Prostate gland (tissue), 2 donors: ENCODE data around the gene LRP4. TPM values are rescaled to one million over a fixed set of nuclear protein-coding genes. Genes with fewer than 3 reads are reported as not detected.

Experiments used
- DNase-seq: peaks from one replicate; pipeline ENCODE4 v3.0.0-alpha.2; 2019; ENCODE audit warnings: low spot score
- H3K27ac ChIP-seq, 2 donors: fragments of 200-600 bp; sonication (generic); 2 replicates each; pipeline ENCODE4 v1.5.1; 2017 to 2019
- H3K27me3 ChIP-seq: fragments of 200-600 bp; sonication (generic); replicated peaks from 2 replicates; pipeline ENCODE4 v1.5.1; 2019; ENCODE audit not compliant: insufficient read depth
- H3K36me3 ChIP-seq, 2 donors: fragments of 200-600 bp; sonication (generic); 1 replicate in 1 of 2; 2 replicates in 1 of 2; pipeline versions ENCODE4 v1.5.1 to v1.8.1; 2017 to 2019
- H3K4me1 ChIP-seq: fragments of 200-600 bp; sonication (generic); replicated peaks from 2 replicates; pipeline ENCODE4 v1.5.1; 2019
- H3K4me3 ChIP-seq, 2 donors: fragments of 200-600 bp; sonication (generic); 2 replicates each; pipeline ENCODE4 v1.5.1; 2017 to 2019
- H3K9me3 ChIP-seq: fragments of 200-600 bp; sonication (generic); 2 replicates; pipeline ENCODE4 v1.5.1; 2017
- POLR2A ChIP-seq: fragments of 450-650 bp; IDR thresholded peaks from one replicate; pipeline ENCODE4 v1.6.1; 2016; ENCODE audit warnings: antibody characterized with exemption, mild to moderate bottlenecking
- POLR2AphosphoS5 ChIP-seq: sonication (generic); formaldehyde crosslinking; IDR thresholded peaks from one replicate; pipeline ENCODE4 v1.6.1; 2017; ENCODE audit warnings: antibody characterized with exemption
- WGBS: methylation state at CpG from one replicate; pipeline ENCODE4 v1.1.5; 2018; 5-methylcytosine and 5-hydroxymethylcytosine counted together
- intact Hi-C: fragments of 100-400 bp; cut with DNase I; formaldehyde crosslinking; loops from one replicate; pipeline ENCODE4 v1.14.2; 2022
- total RNA-seq, 2 donors: library from RNA; depleted of rRNA; stranded (reverse); fragments of >200 nt; gene quantifications; one replicate each; pipeline ENCODE4 v1.1.0, GENCODE V29; 2016
- TF ChIP-seq, protein P1 (sequence below), 4 experiments: fragments of 200-600 bp in 2 of 4; fragments of 450-650 bp in 2 of 4; sonication (generic) in 2 of 4; IDR thresholded peaks; 1 replicate in 3 of 4; 2 replicates in 1 of 4; pipeline ENCODE4 v1.5.1; 2016 to 2019; ENCODE audit warnings: antibody characterized with exemption in 4 of 4, mild to moderate bottlenecking in 2 of 4, moderate library complexity in 2 of 4

LRP4 gene
- total RNA-seq, 2 donors from 2014 or later = 8.6 to 10.8 TPM

DNA sequence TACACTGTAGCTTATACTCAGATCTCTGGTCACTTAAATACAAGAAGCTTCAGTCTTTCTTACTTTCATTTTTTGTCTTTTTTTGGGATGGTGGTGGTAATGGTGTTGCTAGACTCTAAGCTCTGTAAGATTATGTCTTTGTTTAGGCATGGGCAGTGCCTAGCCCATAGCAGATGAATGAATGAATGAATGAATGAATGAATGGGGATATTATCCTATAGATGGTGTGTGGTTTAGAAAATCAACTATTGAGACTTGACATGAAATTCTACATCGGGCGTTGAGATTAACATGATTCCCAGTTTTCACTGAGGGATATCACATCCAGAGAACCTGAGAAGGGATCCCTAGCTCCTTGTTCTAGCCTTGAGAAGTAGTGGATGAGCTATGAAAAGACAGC lies 62.5 kb downstream of the LRP4 start:
- WGBS = 88% methylated on average over 2 of the region's 2 CpGs
- no peak overlapping the region for H3K4me3 ChIP-seq
- no peak for DNase-seq
- intact Hi-C loops = no loop called here
- H3K9me3 ChIP-seq = no peaks in the 10 kb centered on the region
- no peak overlapping the region for H3K27ac ChIP-seq
- no peak for TF ChIP-seq POLR2A
- TF ChIP-seq, protein P1, sequence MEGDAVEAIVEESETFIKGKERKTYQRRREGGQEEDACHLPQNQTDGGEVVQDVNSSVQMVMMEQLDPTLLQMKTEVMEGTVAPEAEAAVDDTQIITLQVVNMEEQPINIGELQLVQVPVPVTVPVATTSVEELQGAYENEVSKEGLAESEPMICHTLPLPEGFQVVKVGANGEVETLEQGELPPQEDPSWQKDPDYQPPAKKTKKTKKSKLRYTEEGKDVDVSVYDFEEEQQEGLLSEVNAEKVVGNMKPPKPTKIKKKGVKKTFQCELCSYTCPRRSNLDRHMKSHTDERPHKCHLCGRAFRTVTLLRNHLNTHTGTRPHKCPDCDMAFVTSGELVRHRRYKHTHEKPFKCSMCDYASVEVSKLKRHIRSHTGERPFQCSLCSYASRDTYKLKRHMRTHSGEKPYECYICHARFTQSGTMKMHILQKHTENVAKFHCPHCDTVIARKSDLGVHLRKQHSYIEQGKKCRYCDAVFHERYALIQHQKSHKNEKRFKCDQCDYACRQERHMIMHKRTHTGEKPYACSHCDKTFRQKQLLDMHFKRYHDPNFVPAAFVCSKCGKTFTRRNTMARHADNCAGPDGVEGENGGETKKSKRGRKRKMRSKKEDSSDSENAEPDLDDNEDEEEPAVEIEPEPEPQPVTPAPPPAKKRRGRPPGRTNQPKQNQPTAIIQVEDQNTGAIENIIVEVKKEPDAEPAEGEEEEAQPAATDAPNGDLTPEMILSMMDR (IDR thresholded peaks at IDR 0.05) = no peak
- TF ChIP-seq POLR2AphosphoS5 = no peak
- no peaks in the 10 kb centered on the region for H3K27me3 ChIP-seq
- H3K4me1 ChIP-seq = no peaks in the 10 kb centered on the region
- H3K36me3 ChIP-seq = no peaks in the 10 kb centered on the region

DNA sequence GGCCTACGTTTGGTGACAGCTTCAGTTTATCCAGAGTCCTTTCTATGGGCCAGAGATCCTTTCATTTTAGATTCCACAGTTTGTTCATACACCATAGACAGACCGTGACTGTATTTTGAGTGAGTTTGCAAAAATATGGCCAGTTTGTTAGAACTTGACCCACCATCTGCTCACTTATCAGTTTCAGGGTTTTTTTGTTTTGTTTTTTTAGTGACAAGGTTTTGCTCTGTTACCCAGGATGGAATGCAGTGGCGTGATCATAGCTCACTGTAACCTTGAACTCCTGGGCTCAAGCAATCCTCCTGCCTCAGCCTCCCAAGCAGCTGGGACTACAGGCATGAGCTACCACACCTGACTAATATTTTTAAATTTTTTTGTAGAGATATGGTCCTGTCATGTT lies 63.2 kb downstream of the LRP4 start:
- TF ChIP-seq POLR2A = no peak
- TF ChIP-seq, protein P1 (IDR thresholded peaks at IDR 0.05) = no peak
- no peak for TF ChIP-seq POLR2AphosphoS5
- H3K27me3 ChIP-seq = no peaks in the 10 kb centered on the region
- DNase-seq = no peak
- no peak overlapping the region for H3K4me3 ChIP-seq
- H3K9me3 ChIP-seq = no peaks in the 10 kb centered on the region
- no peaks in the 10 kb centered on the region for H3K4me1 ChIP-seq
- intact Hi-C loops = no loop called here
- H3K27ac ChIP-seq = no peak overlapping the region
- H3K36me3 ChIP-seq = no peaks in the 10 kb centered on the region
- WGBS = 93% methylated on average over 3 of the region's 3 CpGs

DNA sequence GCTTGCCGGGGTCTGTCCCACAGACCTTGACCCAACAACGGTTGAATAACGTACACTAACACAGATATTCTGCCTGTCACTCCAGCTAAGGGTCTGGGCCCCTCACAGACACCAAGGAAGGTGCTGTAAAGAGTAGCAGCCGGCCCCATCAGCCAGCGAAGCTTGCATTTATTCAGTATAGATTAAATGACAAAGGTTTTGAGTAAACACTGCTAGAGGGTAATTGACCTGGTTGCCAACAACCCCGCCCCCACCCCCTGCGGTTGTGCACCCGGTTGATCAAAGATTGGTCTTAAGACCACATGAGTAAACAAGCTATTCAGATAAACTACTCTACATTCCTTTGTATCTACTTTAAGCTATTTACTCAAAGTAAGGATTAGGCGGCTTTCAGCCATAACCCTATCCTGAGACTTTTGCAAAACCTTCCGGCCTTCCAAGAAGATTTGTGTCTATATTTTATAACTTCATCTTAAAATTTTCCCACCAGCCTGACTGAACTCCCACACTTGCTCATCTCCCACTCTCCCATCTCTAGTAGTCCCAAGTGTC lies 67.4 kb downstream of the LRP4 start:
- Histone ChIP-seq H3K4me1 (no peaks in the 10 kb centered on the region), H3K27ac (no peak overlapping the region), H3K27me3 (no peaks in the 10 kb centered on the region), H3K9me3 (no peaks in the 10 kb centered on the region), H3K4me3 (no peak overlapping the region), H3K36me3 (no peaks in the 10 kb centered on the region)
- 56% methylated on average over 10 of the region's 10 CpGs for WGBS
- TF ChIP-seq POLR2A (no peak), POLR2AphosphoS5 (no peak)
- TF ChIP-seq, protein P1 (IDR thresholded peaks at IDR 0.05) = no peak
- intact Hi-C loops = no loop called here
- no peak for DNase-seq

DNA sequence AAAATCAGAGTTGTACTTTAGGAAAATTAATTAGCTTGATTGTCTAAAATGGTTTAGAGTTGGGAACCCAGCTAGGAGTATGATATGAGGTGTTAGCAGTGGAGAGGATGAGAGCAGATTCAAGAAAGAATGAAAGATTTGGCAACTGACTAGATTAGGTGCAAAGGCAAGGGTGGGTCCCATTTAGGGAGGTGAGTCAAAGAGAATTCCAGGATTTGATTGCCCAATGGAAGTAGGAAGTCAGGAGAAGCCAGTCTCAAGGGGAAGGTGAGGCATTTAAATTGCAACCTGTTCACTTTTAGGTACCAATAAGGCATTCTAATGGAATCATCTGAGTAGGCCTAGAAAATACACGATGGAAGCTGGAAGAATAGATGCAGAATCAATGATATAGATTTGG lies 68.7 kb downstream of the LRP4 start:
- Histone ChIP-seq H3K4me3 (no peak overlapping the region), H3K4me1 (peaks cover 2% of the 10 kb centered on the region), H3K27me3 (no peaks in the 10 kb centered on the region), H3K36me3 (no peaks in the 10 kb centered on the region), H3K27ac (no peak overlapping the region), H3K9me3 (no peaks in the 10 kb centered on the region)
- DNase-seq = no peak
- no peak for TF ChIP-seq POLR2A
- TF ChIP-seq, protein P1 (IDR thresholded peaks at IDR 0.05) = no peak
- no peak for TF ChIP-seq POLR2AphosphoS5
- intact Hi-C loops = no loop called here
- 94% methylated on average over 1 of the region's 1 CpG for WGBS

DNA sequence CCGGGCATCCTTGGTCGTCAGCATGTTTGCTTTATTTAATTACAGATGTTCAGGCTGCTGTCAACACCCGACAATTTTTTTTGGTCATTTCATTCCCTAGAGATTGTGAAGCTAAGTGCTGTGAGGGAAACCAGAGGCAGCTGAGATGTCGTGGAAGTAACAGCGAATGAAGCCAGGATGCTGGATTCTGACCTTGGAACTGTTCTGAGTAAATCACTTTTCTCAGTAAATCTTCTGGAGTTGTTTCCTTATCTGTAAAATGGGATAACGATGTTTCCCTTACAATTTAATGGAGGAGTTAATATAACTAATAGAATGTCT lies 71.9 kb downstream of the LRP4 start:
- H3K36me3 ChIP-seq = no peaks in the 10 kb centered on the region
- WGBS = 4% methylated on average over 6 of the region's 6 CpGs
- TF ChIP-seq, protein P1 (IDR thresholded peaks at IDR 0.05) = no peak
- TF ChIP-seq POLR2A = no peak
- no peak for TF ChIP-seq POLR2AphosphoS5
- no peak for DNase-seq
- H3K4me3 ChIP-seq = peak overlapping the region; percentile 71 to 80
- intact Hi-C loops = no loop called here
- H3K4me1 ChIP-seq = peaks cover 5% of the 10 kb centered on the region
- no peaks in the 10 kb centered on the region for H3K9me3 ChIP-seq
- H3K27ac ChIP-seq = no peak overlapping the region
- H3K27me3 ChIP-seq = no peaks in the 10 kb centered on the region
